Stimulated activated CD4-positive, alpha-beta T cell treated with anti-CD3 and anti-CD28 coated beads, TNF-alpha, amount 100 ng/mL, for 4 hours (primary cell): ENCODE measurements around the gene PPP1R1A.

ENCODE experiments used
- DNase-seq, 3 experiments: peaks; one replicate each; pipeline ENCODE4 v3.0.0-alpha.2; 2020; ENCODE audit warnings: low read depth in 3 of 3

Gene PPP1R1A

GRCh38 chr12:54535474-54535873, 53.0 kb downstream of the PPP1R1A start:
- DNase-seq: no peak

- DNase-seq: no peak
These were observed 58.9 kb downstream of the PPP1R1A start for GRCh38 chr12:54529581-54529980.
